ENCODE results near the gene GRK4. TPM values are rescaled to one million over a fixed set of nuclear protein-coding genes. Genes with fewer than 3 reads are reported as not detected.

The GRK4 gene
- total and polyA plus RNA-seq, 10 of the 15 experiments (the other 5 are each of a cell fraction or from before 2014, with no cell fraction given) = 1.1 to 4.0 (median 2.5) TPM

- 1% methylated on average over 24 of the region's 38 CpGs for WGBS (ENCODE audit: insufficient coverage, insufficient replicate concordance, low lambda C conversion rate, missing lambda C conversion rate)
- H3K36me3 ChIP-seq (ENCODE audit: control insufficient read depth in 2 of 2, insufficient read depth in 2 of 2, low read length in 1 of 2) = peaks cover 0 to 8% of the 10 kb centered on the region in 2 experiments; a peak in 1 of 4 replicates
- H3K9ac ChIP-seq (ENCODE audit: control insufficient read depth, insufficient read depth, low read length) = peak overlapping the region; percentile 30
- H3K9me3 ChIP-seq (replicated peaks; ENCODE audit: control insufficient read depth, insufficient read depth, low read length) = no peaks in the 10 kb centered on the region; the same call in 2 of the 3 replicates
- H3K4me1 ChIP-seq (ENCODE audit: control insufficient read depth, insufficient read depth, low read length) = peaks cover 9% of the 10 kb centered on the region
- BruUV-seq (replicated peaks) = no TSS peak
- ChIA-PET RAD21 (ENCODE audit: unreplicated experiment) (interaction anchor here (0.7 to 4.5 kb wide), 12 partner anchors 10 to 495 kb away, joined by 3 to 35 read pairs (median 3); partner anchors contain the start of genes FAM193A and RNF4), POLR2A (interaction anchor here (0.5 to 3.1 kb wide), 7 partner anchors 16 to 546 kb away, joined by 3 to 22 read pairs (median 3); partner anchors contain the start of gene ZFYVE28), SMC1A (ENCODE audit: uncharacterized antibody, unreplicated experiment) (interaction anchor here (0.9 to 3.6 kb wide), 5 partner anchors 10 to 78 kb away, joined by 3 to 19 read pairs (median 4); no protein-coding TSS in a partner anchor), CTCF (interaction anchor here (1.1 to 3.4 kb wide), 7 partner anchors 11 to 744 kb away, joined by 3 to 28 read pairs (median 9); no protein-coding TSS in a partner anchor)
- H3K27me3 ChIP-seq (replicated peaks in 1 of 2; ENCODE audit: control insufficient read depth in 2 of 2, insufficient read depth in 2 of 2, low read length in 1 of 2) = no peaks in the 10 kb centered on the region
- DNase-seq (ENCODE audit: low read depth, low spot score) = no peak
- no peak for FAIRE-seq
- no peak overlapping the region for H3K27ac ChIP-seq (ENCODE audit: control insufficient read depth, insufficient read depth)
- peak; percentile 52 for ATAC-seq
- peak overlapping the region; percentile 55 for H3K4me2 ChIP-seq (ENCODE audit: control insufficient read depth, insufficient read depth)
- intact Hi-C loops (cut with micrococcal nuclease; ENCODE audit: unreplicated experiment) (loop anchor here (1.0 to 5.0 kb wide), 5 partner anchors 28 to 267 kb away; partner anchors contain the start of gene ADD1), in situ Hi-C loops (cut with MboI) (no loop called here)
- H2AFZ ChIP-seq (ENCODE audit: control insufficient read depth, low read depth, low read length) = peak overlapping the region; percentile 67
- H3K79me2 ChIP-seq (ENCODE audit: control insufficient read depth, insufficient read depth, low read length) = peaks cover 34% of the 10 kb centered on the region
- H4K20me1 ChIP-seq (ENCODE audit: control insufficient read depth, insufficient read depth) = peaks cover 8% of the 10 kb centered on the region
- TF ChIP-seq GATAD2B (conservative IDR thresholded peaks at IDR 0.05; ENCODE audit: low read depth) (0 out of 2 replicates have a peak, but pooled peaks have one; percentile 7), PAX8 (IDR thresholded peaks at IDR 0.05) (no peak), EGR1 (IDR thresholded peaks at IDR 0.05; ENCODE audit: borderline replicate concordance in 1 of 2, low read depth in 2 of 2, low read length in 2 of 2) (peak in 1 of 2 experiments; percentile 81; a peak in 1 of 3 replicates), HDAC6 (IDR thresholded peaks at IDR 0.05; ENCODE audit: unreplicated experiment) (no peak)
- peak overlapping the region; percentile 69 for H3K4me3 ChIP-seq
These were observed 648 bp downstream of the GRK4 start for GRCh38 chr4:2963966-2964471.
